Panc1 (cell line): Measurements from ENCODE around the gene ZBTB7A. TPM values are rescaled to one million over a fixed set of nuclear protein-coding genes. Genes with fewer than 3 reads are reported as not detected.
A peak's percentile ranks its signal among the peaks of the same experiment; 100 is the strongest.

Experiments used
- ATAC-seq: fragments of 200-7000 bp; cut with Tn5 transposase; 2 replicates; pipeline ENCODE4 v1.9.1; 2020; ENCODE audit warnings: mild to moderate bottlenecking, moderate library complexity
- BruUV-seq: library from RNA; stranded (reverse); fragments of 400-500 nt; replicated peaks from 2 replicates; lab custom pipeline; 2021; lab: Mats Ljungman, UMichigan
- CTCF ChIA-PET: fragments of 300-600 bp; sonication (Branson Sonifier 250); formaldehyde crosslinking; loops from one replicate; lab custom pipeline; 2022; ENCODE audit warnings: antibody characterized with exemption; lab: Charles Lee
- POLR2A ChIA-PET: fragments of 300-600 bp; sonication (Branson Sonifier 250); formaldehyde crosslinking; loops from one replicate; lab custom pipeline; 2022; ENCODE audit warnings: antibody characterized with exemption; lab: Charles Lee
- DNase-seq: peaks from one replicate; pipeline ENCODE4 v3.0.0-alpha.2; 2010; ENCODE audit warnings: low read depth, low spot score
- H3K27ac ChIP-seq: 2 replicates; pipeline ENCODE4 v1.5.1; 2011; ENCODE audit warnings: mild to moderate bottlenecking, low read length, inconsistent platforms
- H3K27me3 ChIP-seq: fragments of 200-500 bp; sonication (Bioruptor generic); 2 replicates; pipeline ENCODE4 v1.6.0; 2014; ENCODE audit warnings: low read length, inconsistent platforms; ENCODE audit not compliant: control insufficient read depth, insufficient read depth
- H3K36me3 ChIP-seq: fragments of 200-500 bp; sonication (Bioruptor generic); 2 replicates; pipeline ENCODE4 v1.5.1; 2014; ENCODE audit warnings: inconsistent platforms, mild to moderate bottlenecking, low read length, moderate library complexity; ENCODE audit not compliant: control insufficient read depth, insufficient read depth
- H3K4me1 ChIP-seq: 2 replicates; pipeline ENCODE4 v1.5.1; 2011; ENCODE audit warnings: inconsistent platforms, mild to moderate bottlenecking, low read length, moderate library complexity; ENCODE audit not compliant: control insufficient read depth, insufficient read depth
- H3K4me3 ChIP-seq, 2 experiments: 2 replicates each; pipeline ENCODE4 v1.5.1; 2011 to 2012; ENCODE audit warnings: low read depth in 2 of 2, low read length in 2 of 2, mild to moderate bottlenecking in 2 of 2, inconsistent platforms in 1 of 2, moderate library complexity in 1 of 2
- H3K9me3 ChIP-seq: fragments of 200-500 bp; sonication (Bioruptor generic); 2 replicates; pipeline ENCODE4 v1.5.1; 2014; ENCODE audit warnings: low read depth, mild to moderate bottlenecking, inconsistent platforms, low read length, moderate library complexity; ENCODE audit not compliant: control insufficient read depth, insufficient read depth
- CTCF ChIP-seq: fragments of 450-650 bp; IDR thresholded peaks from 2 replicates; pipeline ENCODE4 v1.5.1; 2017; ENCODE audit warnings: mild to moderate bottlenecking
- POLR2AphosphoS5 ChIP-seq: IDR thresholded peaks from 2 replicates; pipeline ENCODE4 v1.6.1; 2012; ENCODE audit warnings: mild to moderate bottlenecking, low read depth, low read length, moderate library complexity
- REST ChIP-seq, 2 experiments: IDR thresholded peaks; 2 replicates each; pipeline ENCODE4 v1.6.1; 2011 to 2012; ENCODE audit warnings: low read depth in 2 of 2, control low read depth in 1 of 2, low read length in 1 of 2, mild to moderate bottlenecking in 1 of 2, moderate library complexity in 1 of 2; ENCODE audit not compliant: insufficient read depth in 1 of 2
- SIN3A ChIP-seq: IDR thresholded peaks from 2 replicates; pipeline ENCODE4 v1.6.1; 2012; ENCODE audit warnings: low read depth, mild to moderate bottlenecking, low read length, moderate library complexity, borderline replicate concordance; ENCODE audit not compliant: insufficient read depth
- TCF7L2 ChIP-seq: IDR thresholded peaks from 2 replicates; pipeline ENCODE4 v1.6.1; 2011; ENCODE audit warnings: mild to moderate bottlenecking, low read depth, low read length, inconsistent platforms
- in situ Hi-C: cut with HindIII; loops from 2 replicates; pipeline ENCODE4 v1.10.0; 2016; ENCODE audit warnings: low sequenced_read_pairs, low pct_unique_long_range_greater_than_20kb
- intact Hi-C: fragments of 100-400 bp; cut with micrococcal nuclease; formaldehyde crosslinking; loops from one replicate; pipeline ENCODE4 v1.10.0; 2022; ENCODE audit not compliant: unreplicated experiment
- total RNA-seq: library from RNA; stranded (reverse); gene quantifications from one replicate; pipeline ENCODE4 v1.2.1, GENCODE V29; 2021; ENCODE audit not compliant: unreplicated experiment

Gene ZBTB7A
- total RNA-seq, 1 experiment from 2014 or later, result 48.0 TPM

- ChIA-PET CTCF (no interaction called here), POLR2A (interaction anchor here (0.6 kb wide), 1 partner anchor 13 kb away, joined by 3 read pairs; no protein-coding TSS in a partner anchor)
- intact Hi-C loops, result no loop called here
- in situ Hi-C loops, result no loop called here
- ATAC-seq, result no peak
- no peak overlapping the region for H3K27ac ChIP-seq
- no peak for DNase-seq
- no peak overlapping the region for H3K4me3 ChIP-seq
- no peaks in the 10 kb centered on the region for H3K9me3 ChIP-seq
- no peaks in the 10 kb centered on the region for H3K4me1 ChIP-seq
- H3K36me3 ChIP-seq, result no peaks in the 10 kb centered on the region; the same call in 1 of the 2 replicates
- BruUV-seq, result no TSS peak
- no peaks in the 10 kb centered on the region for H3K27me3 ChIP-seq
- TF ChIP-seq SIN3A, result no peak
- TF ChIP-seq CTCF, result no peak
- TF ChIP-seq REST (IDR thresholded peaks at IDR 0.05; ENCODE audit: insufficient read depth in 1 of 2, low read depth in 2 of 2, low read length in 1 of 2), result no peak
- no peak for TF ChIP-seq POLR2AphosphoS5
- no peak for TF ChIP-seq TCF7L2
Measured at GRCh38 chr19:4044990-4045465, 21.7 kb downstream of the ZBTB7A start.

GRCh38 chr19:4043966-4044715 lies 22.6 kb downstream of the ZBTB7A start:
- ChIA-PET POLR2A (no interaction called here), CTCF (no interaction called here)
- Histone ChIP-seq H3K9me3 (no peaks in the 10 kb centered on the region), H3K27me3 (no peaks in the 10 kb centered on the region), H3K4me1 (no peaks in the 10 kb centered on the region; the same call in none of the 2 replicates), H3K36me3 (no peaks in the 10 kb centered on the region; the same call in 1 of the 2 replicates), H3K4me3 (no peak overlapping the region), H3K27ac (no peak overlapping the region)
- in situ Hi-C loops, result no loop called here
- ATAC-seq (no peak), DNase-seq (no peak)
- TF ChIP-seq TCF7L2 (no peak), POLR2AphosphoS5 (no peak), SIN3A (no peak), REST (IDR thresholded peaks at IDR 0.05; ENCODE audit: insufficient read depth in 1 of 2, low read depth in 2 of 2, low read length in 1 of 2) (no peak), CTCF (no peak)
- BruUV-seq, result TSS peak; percentile 51
- intact Hi-C loops, result no loop called here
